Fibroblast of villous mesenchyme (primary cell): ENCODE data around the gene TVP23B. TPM values are rescaled to one million over a fixed set of nuclear protein-coding genes. Genes with fewer than 3 reads are reported as not detected.
A peak's percentile ranks its signal among the peaks of the same experiment; 100 is the strongest.

Source experiments
- DNase-seq: peaks from one replicate; pipeline ENCODE4 v3.0.0-alpha.2; 2010; ENCODE audit warnings: low read depth
- H3K4me3 ChIP-seq: 2 replicates; pipeline ENCODE4 v1.5.1; 2011; ENCODE audit warnings: low read depth, mild to moderate bottlenecking, low read length
- CTCF ChIP-seq: IDR thresholded peaks from 2 replicates; pipeline ENCODE4 v1.5.1; 2012; ENCODE audit warnings: low read depth, mild to moderate bottlenecking, low read length; ENCODE audit not compliant: insufficient read depth
- total RNA-seq: library from RNA; depleted of rRNA; stranded (reverse); fragments of >200 nt; gene quantifications from 2 replicates; pipeline ENCODE4 v1.2.3, GENCODE V29; 2012

TVP23B gene
- total RNA-seq, 1 donor = 92.8 TPM

GRCh38 chr17:18848501-18848900, 67.5 kb downstream of the TVP23B start:
- no peak overlapping the region for H3K4me3 ChIP-seq
- DNase-seq = no peak
- no peak for TF ChIP-seq CTCF

GRCh38 chr17:18850679-18851078, 69.7 kb downstream of the TVP23B start:
- no peak for DNase-seq
- no peak overlapping the region for H3K4me3 ChIP-seq
- no peak for TF ChIP-seq CTCF

- DNase-seq = no peak
- H3K4me3 ChIP-seq = no peak overlapping the region
- no peak for TF ChIP-seq CTCF
Observed at GRCh38 chr17:18851201-18851600, 70.2 kb downstream of the TVP23B start.

GRCh38 chr17:18854956-18855355, 74.0 kb downstream of the TVP23B start:
- no peak for TF ChIP-seq CTCF
- no peak overlapping the region for H3K4me3 ChIP-seq
- no peak for DNase-seq

- no peak for TF ChIP-seq CTCF
- peak overlapping the region; percentile 79 for H3K4me3 ChIP-seq
- peak; percentile 95 for DNase-seq
Observed at GRCh38 chr17:18855831-18856569, 75.0 kb downstream of the TVP23B start.

Other genes starting within 250 kb of the TVP23B start
- gene TBC1D28, start 136.8 kb upstream of the TVP23B start, total RNA-seq = not detected in 2 replicates
- 5.2 and 6.8 TPM in 2 replicates for gene FOXO3B, start 98.9 kb upstream of the TVP23B start, total RNA-seq
- gene FBXW10, start 37.1 kb upstream of the TVP23B start, total RNA-seq = under 0.01 and 0.32 TPM in 2 replicates
- 37.7 and 51.4 TPM in 2 replicates for gene PRPSAP2, start 76.9 kb downstream of the TVP23B start, total RNA-seq
- not detected in 2 replicates for gene SLC5A10, start 171.0 kb downstream of the TVP23B start, total RNA-seq
- gene FAM83G, start 223.6 kb downstream of the TVP23B start, total RNA-seq = 12.1 and 14.5 TPM in 2 replicates